ENCODE data around the gene LTBP1. TPM values are rescaled to one million over a fixed set of nuclear protein-coding genes. Genes with fewer than 3 reads are reported as not detected.

The LTBP1 gene
- total RNA-seq, 1 experiment from 2014 or later: 12.5 TPM

- Histone ChIP-seq H3K36me3 (ENCODE audit: control insufficient read depth, insufficient read depth, low read length) (no peaks in the 10 kb centered on the region), H3K9me3 (ENCODE audit: control insufficient read depth, insufficient read depth, low read depth, low read length) (no peaks in the 10 kb centered on the region), H3K4me3 (ENCODE audit: low read depth in 2 of 2, low read length in 2 of 2) (no peak overlapping the region), H3K27me3 (ENCODE audit: control insufficient read depth, insufficient read depth, low read length) (no peaks in the 10 kb centered on the region; the same call in 1 of the 2 replicates), H3K27ac (ENCODE audit: low read length) (no peak overlapping the region), H3K4me1 (ENCODE audit: control insufficient read depth, insufficient read depth, low read length) (no peaks in the 10 kb centered on the region)
- DNase-seq (ENCODE audit: low read depth, low spot score) (no peak), ATAC-seq (no peak)
- intact Hi-C loops (cut with micrococcal nuclease; ENCODE audit: unreplicated experiment): no loop called here
- TF ChIP-seq SIN3A (IDR thresholded peaks at IDR 0.05; ENCODE audit: borderline replicate concordance, insufficient read depth, low read depth, low read length): no peak
- TF ChIP-seq, protein P1, sequence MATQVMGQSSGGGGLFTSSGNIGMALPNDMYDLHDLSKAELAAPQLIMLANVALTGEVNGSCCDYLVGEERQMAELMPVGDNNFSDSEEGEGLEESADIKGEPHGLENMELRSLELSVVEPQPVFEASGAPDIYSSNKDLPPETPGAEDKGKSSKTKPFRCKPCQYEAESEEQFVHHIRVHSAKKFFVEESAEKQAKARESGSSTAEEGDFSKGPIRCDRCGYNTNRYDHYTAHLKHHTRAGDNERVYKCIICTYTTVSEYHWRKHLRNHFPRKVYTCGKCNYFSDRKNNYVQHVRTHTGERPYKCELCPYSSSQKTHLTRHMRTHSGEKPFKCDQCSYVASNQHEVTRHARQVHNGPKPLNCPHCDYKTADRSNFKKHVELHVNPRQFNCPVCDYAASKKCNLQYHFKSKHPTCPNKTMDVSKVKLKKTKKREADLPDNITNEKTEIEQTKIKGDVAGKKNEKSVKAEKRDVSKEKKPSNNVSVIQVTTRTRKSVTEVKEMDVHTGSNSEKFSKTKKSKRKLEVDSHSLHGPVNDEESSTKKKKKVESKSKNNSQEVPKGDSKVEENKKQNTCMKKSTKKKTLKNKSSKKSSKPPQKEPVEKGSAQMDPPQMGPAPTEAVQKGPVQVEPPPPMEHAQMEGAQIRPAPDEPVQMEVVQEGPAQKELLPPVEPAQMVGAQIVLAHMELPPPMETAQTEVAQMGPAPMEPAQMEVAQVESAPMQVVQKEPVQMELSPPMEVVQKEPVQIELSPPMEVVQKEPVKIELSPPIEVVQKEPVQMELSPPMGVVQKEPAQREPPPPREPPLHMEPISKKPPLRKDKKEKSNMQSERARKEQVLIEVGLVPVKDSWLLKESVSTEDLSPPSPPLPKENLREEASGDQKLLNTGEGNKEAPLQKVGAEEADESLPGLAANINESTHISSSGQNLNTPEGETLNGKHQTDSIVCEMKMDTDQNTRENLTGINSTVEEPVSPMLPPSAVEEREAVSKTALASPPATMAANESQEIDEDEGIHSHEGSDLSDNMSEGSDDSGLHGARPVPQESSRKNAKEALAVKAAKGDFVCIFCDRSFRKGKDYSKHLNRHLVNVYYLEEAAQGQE (IDR thresholded peaks at IDR 0.05; ENCODE audit: insufficient read depth in 1 of 2, low read depth in 2 of 2, low read length in 1 of 2): no peak
- no peak for TF ChIP-seq TCF7L2 (IDR thresholded peaks at IDR 0.05; ENCODE audit: low read depth, low read length)
- no peak for TF ChIP-seq POLR2AphosphoS5 (IDR thresholded peaks at IDR 0.05; ENCODE audit: low read depth, low read length)
- BruUV-seq (replicated peaks): no TSS peak
- POLR2A ChIA-PET: no interaction called here
- in situ Hi-C loops (cut with HindIII; ENCODE audit: low pct_unique_long_range_greater_than_20kb, low sequenced_read_pairs): no loop called here
- CTCF ChIA-PET: no interaction called here
These were observed 488.8 kb downstream of the LTBP1 start for GRCh38 chr2:33435518-33435917.

DNA sequence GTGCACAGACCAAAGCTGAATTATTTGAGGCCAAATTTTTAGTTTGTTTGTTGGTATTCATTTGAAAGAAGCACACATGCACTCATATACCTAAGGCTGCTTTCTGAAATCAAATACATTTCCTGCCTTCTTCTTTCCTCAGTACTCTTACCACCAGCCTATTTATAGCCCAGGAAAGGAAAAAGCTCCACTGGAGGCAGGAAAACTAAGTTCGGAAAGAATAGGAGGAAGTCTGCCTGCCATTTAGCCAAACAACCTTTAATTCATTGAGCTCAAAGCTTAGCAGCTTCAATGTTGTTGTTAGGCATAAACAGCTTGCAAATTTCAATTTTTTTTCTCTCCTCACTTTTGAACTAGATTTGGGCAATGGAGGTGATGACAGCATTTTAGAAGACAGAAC lies 489.3 kb downstream of the LTBP1 start:
- DNase-seq (ENCODE audit: low read depth, low spot score): no peak
- TF ChIP-seq, protein P1 (IDR thresholded peaks at IDR 0.05; ENCODE audit: insufficient read depth in 1 of 2, low read depth in 2 of 2, low read length in 1 of 2): no peak
- TF ChIP-seq, protein P2, sequence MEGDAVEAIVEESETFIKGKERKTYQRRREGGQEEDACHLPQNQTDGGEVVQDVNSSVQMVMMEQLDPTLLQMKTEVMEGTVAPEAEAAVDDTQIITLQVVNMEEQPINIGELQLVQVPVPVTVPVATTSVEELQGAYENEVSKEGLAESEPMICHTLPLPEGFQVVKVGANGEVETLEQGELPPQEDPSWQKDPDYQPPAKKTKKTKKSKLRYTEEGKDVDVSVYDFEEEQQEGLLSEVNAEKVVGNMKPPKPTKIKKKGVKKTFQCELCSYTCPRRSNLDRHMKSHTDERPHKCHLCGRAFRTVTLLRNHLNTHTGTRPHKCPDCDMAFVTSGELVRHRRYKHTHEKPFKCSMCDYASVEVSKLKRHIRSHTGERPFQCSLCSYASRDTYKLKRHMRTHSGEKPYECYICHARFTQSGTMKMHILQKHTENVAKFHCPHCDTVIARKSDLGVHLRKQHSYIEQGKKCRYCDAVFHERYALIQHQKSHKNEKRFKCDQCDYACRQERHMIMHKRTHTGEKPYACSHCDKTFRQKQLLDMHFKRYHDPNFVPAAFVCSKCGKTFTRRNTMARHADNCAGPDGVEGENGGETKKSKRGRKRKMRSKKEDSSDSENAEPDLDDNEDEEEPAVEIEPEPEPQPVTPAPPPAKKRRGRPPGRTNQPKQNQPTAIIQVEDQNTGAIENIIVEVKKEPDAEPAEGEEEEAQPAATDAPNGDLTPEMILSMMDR (IDR thresholded peaks at IDR 0.05): no peak
- no peak for TF ChIP-seq POLR2AphosphoS5 (IDR thresholded peaks at IDR 0.05; ENCODE audit: low read depth, low read length)
- TF ChIP-seq TCF7L2 (IDR thresholded peaks at IDR 0.05; ENCODE audit: low read depth, low read length): no peak
- no peak for TF ChIP-seq SIN3A (IDR thresholded peaks at IDR 0.05; ENCODE audit: borderline replicate concordance, insufficient read depth, low read depth, low read length)
- Histone ChIP-seq H3K4me1 (ENCODE audit: control insufficient read depth, insufficient read depth, low read length) (no peaks in the 10 kb centered on the region), H3K27me3 (ENCODE audit: control insufficient read depth, insufficient read depth, low read length) (no peaks in the 10 kb centered on the region; the same call in 1 of the 2 replicates), H3K4me3 (ENCODE audit: low read depth in 2 of 2, low read length in 2 of 2) (no peak overlapping the region), H3K27ac (ENCODE audit: low read length) (no peak overlapping the region), H3K9me3 (ENCODE audit: control insufficient read depth, insufficient read depth, low read depth, low read length) (no peaks in the 10 kb centered on the region), H3K36me3 (ENCODE audit: control insufficient read depth, insufficient read depth, low read length) (no peaks in the 10 kb centered on the region)
- no TSS peak for BruUV-seq (replicated peaks)
- CTCF ChIA-PET: no interaction called here
- intact Hi-C loops (cut with micrococcal nuclease; ENCODE audit: unreplicated experiment) (no loop called here), in situ Hi-C loops (cut with HindIII; ENCODE audit: low pct_unique_long_range_greater_than_20kb, low sequenced_read_pairs) (no loop called here)
- POLR2A ChIA-PET: no interaction called here
- no peak for ATAC-seq

Data from Panc1 (cell line).